Measurements from ENCODE around the gene SCYGR6.
"Not testable (repeated sequence)": the region's sequence is repeated elsewhere in the genome, so short reads cannot be mapped to it uniquely, and the experiment has no call there.

Gene SCYGR6

GRCh38 chr2:227724394-227725039 is at the start of gene SCYGR6:
Gene SCYGR6, minus strand, starts transcription at chr2:227724757. Its CDS starts 0 bp downstream, at chr2:227724757.
- DNase-seq = no peak

- DNase-seq = no peak
These were observed 49.6 kb upstream of the SCYGR6 start for GRCh38 chr2:227774011-227774624.

- DNase-seq = no peak
These were observed 48.4 kb upstream of the SCYGR6 start for GRCh38 chr2:227772932-227773331.

DNA sequence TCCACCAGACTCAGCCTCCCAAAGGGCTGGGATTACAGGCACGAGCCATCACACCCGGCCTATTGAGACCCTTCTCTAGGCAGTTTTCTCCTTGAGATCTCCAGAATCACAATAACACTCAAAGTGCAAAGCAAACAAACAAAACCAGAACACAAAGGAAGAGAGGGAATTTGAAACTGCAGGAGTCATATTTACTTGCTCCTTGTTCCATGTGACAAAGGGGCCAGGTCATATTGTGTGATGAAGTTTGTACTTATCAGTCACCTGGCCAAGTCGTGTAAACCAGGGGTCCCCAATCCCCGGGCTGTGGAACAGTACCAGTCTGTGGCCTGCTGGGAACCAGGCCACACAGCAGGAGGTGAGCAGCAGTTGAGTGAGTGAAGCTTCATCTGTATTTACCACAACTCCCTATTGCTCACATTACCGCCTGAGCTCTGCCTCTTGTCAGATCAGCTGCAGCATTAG is 47.7 kb upstream of the SCYGR6 start:
- no peak for DNase-seq

DNA sequence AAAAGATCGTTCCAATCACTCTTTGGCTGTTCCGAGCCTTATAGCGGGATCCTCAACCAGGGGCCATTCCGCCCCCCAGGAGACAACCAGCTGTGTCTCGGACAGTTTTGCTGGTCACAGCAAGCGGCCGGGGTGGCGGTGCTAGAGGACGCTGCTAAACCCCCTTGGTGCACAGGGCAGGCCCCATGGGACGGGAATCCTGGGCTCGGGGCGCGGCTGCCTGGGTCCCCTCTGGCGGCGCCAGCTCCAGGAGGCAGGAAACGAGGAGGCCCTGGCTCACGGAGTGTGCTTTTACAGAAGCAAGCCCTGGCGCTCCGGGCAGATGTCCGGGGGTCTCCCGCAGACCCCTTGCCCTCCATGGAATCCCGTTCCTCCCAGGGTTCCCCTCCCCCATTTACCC is 43.3 kb upstream of the SCYGR6 start:
- DNase-seq = no peak

GRCh38 chr2:227766373-227766883 is 41.9 kb upstream of the SCYGR6 start:
- no peak for DNase-seq

DNA sequence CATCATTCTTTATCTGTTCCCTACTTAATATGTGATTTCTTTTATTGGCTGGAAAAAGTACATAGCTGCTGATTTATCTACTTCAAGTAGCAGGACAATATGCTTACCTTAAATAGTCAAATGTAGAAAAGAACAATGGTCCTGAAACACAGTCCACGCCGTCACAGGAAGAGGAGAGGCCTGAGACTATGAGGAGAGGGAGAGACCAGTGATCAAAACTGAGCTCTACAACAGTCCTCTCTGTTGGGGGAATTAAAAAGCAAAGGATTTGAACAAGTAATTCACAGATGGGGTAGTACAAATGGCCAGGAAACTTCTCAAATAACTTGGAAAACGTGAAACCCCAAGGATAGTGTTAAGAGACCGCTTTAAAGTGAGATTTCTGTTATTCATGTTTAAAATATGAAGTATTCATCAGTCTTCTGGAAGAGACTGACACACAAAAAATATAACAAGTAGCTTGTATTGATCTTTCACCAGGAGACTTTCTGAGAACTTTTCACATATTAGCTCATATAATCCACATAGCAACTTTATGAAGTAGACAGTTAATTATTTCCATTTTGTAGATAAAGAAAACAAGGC is 41.3 kb upstream of the SCYGR6 start:
- no peak for DNase-seq

DNA sequence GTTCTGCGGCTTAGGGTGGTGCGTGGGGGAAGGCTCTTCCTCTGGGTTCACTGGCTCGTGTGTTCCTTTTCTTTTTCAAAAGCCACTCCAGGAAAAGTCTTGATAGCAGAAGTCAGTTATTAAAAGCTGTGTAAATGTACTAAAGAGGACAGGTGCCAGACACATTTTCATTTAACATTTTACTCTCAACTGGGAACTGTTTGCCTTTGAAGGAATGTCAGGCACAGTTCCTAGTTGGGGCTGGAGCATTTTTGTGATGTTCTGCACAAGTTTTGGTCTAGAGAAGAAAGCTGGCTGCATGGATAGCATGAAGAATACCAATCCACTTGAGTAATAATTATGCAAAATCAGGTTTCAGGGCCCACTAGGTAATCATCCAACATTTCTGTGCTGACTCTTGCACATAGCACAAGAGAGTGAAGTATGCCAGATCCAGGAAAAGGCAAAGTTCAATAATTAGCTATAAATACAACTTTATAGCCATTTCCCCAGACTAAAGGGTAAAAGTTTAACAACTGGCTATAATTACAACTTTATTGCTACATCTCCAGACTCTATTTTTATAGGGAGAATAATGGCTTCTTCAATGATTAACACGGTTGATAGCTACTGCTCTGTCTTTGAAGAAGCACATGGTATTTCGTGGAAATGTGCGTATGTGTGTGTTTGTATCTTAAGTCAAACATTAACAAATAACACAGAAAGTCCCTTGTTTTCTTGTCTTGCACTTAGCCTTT is 37.4 kb upstream of the SCYGR6 start:
- no peak for DNase-seq

DNA sequence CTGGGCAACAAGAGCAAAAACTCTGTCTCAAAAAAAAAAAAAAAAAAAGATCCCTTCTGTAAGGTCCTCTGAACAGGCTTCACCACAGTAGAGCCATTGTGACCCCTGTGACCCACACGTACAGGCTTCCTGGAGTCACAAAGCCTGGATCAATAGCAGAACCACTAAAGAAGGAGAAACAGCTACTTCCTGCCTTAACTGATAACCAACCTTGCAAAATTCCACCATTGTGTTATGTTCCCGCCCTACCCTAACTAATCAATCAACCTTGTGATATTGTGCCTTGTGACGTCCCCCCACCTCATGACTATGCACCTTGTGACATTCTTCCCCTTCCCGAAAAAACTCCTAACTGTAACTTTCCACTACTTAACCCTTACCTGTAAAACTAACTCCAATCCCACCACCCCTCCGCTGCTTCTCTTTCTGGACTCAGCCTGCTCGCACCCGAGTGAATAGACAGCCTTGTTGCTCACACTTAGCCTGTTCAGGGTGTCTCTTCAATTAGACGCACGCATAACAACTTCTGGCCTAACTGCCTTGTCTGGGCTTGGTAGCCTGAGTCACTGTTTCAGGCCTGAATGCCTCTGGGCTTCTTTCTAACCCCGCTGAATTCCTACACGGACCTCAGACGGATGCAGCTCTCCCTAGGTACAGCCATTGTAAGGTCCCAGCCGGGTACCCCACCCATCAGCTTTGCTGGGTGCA is 35.0 kb upstream of the SCYGR6 start:
- no peak for DNase-seq

DNA sequence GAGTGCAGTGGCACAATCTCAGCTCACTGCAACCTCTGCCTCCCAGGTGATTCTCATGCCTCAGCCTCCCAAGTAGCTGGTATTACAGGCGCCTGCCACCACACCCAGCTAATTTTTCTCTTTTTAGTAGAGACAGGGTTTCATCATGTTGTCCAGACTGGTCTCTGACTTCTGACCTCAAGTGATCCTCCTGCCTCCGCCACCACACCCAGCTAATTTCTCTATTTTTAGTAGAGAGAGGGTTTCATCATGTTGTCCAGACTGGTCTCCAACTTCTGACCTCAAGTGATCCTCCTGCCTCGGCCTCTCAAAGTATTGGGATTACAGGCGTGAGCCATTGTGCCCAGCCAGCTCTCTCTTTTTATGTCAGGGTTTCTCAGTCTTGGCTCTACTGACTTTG is 31.7 kb upstream of the SCYGR6 start:
- DNase-seq = not testable (repeated sequence)

GRCh38 chr2:227748079-227748478 is 23.5 kb upstream of the SCYGR6 start:
- no peak for DNase-seq

GRCh38 chr2:227745594-227745993 is 21.0 kb upstream of the SCYGR6 start, which contains the start of gene SCYGR8:
Gene SCYGR8, plus strand, starts transcription at chr2:227745894. Its CDS starts 0 bp downstream, at chr2:227745894.
- no peak for DNase-seq

DNA sequence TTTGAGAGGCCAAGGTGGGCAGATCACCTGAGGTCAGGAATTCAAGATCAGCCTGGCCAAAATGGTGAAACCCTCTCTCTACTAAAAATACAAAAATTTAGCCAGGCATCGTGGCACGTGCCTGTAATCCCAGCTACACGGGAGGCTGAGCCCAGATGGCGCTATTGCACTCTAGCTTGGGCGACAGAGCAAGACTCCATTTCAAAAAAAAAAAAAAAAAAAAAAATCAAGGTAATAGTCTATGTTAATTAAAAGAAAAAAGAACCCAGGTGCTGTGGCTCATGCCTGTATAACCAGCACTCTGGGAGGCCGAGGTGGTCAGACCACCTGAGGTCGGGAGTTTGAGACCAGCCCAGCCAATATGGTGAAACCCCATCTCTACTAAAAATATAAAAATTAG is 16.1 kb upstream of the SCYGR6 start:
- not testable (repeated sequence) for DNase-seq

DNA sequence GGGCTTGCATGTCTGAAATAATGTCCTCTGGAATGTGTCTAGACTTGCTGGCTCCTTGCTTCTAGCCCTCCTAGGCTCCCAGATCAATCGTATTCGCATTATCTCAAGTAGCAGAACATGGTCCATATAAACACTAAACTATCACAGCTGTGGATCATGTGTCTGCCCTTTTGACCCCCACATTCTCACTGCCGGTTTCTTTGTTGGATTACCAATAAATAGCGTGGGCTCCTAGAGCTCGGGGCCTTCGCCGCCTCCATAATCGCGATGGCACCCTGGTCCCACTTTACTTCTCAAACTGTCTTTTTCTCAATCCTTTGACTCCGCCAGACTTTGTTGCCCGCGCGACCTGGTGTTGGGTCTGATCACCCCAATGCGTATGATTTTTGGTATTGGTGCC is 14.8 kb upstream of the SCYGR6 start:
- DNase-seq = no peak

- DNase-seq = no peak
These were observed 3.5 kb upstream of the SCYGR6 start, which contains the start of gene SCYGR7 for GRCh38 chr2:227728035-227728434. Gene SCYGR7, plus strand, starts transcription at chr2:227728335. Its CDS starts 0 bp downstream, at chr2:227728335.

DNA sequence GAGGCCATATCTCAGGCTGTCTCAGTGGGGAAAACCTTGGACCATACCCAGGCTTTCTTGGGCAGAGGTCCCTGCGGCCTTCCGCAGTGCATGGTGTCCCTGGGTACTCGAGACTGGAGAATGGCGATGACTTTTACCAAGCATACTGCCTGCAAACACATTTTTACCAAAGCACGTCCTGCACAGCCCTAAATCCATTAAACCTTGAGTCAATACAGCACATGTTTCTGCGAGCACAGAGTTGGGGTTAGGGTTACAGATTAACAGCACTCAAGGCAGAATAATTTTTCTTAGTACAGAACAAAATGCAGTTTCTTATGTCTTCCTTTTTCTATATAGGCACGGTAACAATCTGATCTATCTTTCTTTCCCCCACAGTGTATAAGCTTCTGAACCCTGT is 1.7 kb downstream of the SCYGR6 start:
- DNase-seq = not testable (repeated sequence)

DNA sequence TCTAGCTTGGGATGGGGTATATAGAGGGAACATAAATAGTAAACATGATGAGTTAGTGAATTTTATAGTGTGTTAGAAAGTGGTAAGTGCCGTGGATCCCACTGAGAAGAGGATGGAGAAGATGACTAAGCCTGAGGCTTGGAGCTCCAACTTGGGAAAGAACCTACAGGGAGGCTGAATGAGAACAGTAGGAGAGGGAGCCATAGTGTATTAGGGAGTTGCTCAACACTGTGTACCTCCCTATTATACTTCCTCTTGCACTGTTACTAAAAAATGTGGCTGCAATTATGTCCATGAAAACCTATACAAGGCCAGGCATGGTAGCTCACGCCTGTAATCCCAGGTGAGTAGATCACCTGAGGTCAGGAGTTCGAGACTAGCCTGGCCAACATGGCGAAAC is 3.9 kb downstream of the SCYGR6 start:
- no peak for DNase-seq

DNA sequence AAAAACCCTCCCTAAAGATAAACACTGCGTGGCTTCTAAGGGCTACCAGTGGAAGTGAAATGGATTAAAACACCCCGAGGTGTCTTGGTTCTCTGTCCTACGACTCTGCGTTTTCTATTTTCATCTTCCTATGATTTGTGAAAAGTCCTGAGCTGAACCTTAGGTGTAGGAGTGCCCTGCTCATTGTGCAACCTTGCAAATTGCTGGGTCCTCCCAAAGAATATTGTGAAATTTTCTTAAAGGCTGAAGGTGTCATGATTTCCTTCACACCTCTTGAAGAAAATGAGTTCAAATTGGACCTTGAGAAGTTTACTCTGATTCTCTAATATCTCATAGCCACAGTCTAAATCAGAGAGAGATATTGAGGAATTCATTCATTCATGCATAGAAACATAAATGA is 4.9 kb downstream of the SCYGR6 start:
- no peak for DNase-seq

GRCh38 chr2:227717687-227718567 is 6.6 kb downstream of the SCYGR6 start, which contains the start of gene SLC19A3:
Gene SLC19A3, minus strand, starts transcription at chr2:227718028. Its CDS starts 15,710 bp downstream, at chr2:227702318.
- DNase-seq = no peak

GRCh38 chr2:227716501-227716900 is 8.1 kb downstream of the SCYGR6 start:
- no peak for DNase-seq

DNA sequence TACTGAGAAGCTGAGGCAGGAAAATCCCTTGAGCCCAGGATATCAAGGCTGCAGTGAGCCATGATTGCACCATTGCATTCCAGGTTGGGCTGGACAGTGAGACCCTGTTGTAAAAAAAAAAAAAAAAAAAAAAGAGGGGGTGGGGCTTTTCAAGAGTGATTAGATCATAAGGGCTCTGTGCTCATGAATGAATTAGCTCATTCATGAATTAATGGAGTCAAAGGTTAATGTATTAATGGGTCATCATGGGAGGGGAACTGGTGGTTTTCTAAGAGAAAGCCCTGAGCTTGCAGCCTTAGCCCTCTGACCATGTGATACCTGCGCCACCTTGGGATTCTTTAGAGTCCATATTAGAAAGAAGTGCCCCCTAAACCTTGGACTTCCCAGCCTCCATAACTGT is 11.3 kb downstream of the SCYGR6 start:
- no peak for DNase-seq
